Activated CD8-positive, alpha-beta memory T cell treated with anti-CD3 and anti-CD28 coated beads, Interleukin-2, amount 50 U/mL, for 1 hour (primary cell): ENCODE data around the gene MAPKBP1.

Experiments used
- DNase-seq: peaks from one replicate; pipeline ENCODE4 v3.0.0-alpha.2; 2020; ENCODE audit errors: extremely low read depth

MAPKBP1 gene

DNA sequence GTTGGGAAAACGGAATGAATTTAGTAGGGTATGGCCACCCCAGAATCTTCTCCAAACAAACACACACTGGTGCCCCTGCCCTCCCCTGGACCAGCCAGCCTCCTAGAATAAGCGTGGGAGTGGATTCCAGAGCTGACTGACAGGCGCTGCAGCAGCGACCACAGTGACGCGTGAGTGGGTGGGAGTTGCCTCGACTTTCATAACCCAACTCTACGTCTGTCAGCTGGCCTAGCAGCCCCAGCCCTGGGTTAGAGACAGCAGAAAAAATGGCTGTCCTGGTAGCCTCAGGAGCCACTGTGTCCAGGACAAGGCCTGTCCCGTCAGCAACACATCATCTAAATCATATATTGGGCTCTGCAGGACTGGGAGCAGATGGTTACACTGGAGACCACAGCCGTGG lies 74.3 kb downstream of the MAPKBP1 start:
- no peak for DNase-seq

DNA sequence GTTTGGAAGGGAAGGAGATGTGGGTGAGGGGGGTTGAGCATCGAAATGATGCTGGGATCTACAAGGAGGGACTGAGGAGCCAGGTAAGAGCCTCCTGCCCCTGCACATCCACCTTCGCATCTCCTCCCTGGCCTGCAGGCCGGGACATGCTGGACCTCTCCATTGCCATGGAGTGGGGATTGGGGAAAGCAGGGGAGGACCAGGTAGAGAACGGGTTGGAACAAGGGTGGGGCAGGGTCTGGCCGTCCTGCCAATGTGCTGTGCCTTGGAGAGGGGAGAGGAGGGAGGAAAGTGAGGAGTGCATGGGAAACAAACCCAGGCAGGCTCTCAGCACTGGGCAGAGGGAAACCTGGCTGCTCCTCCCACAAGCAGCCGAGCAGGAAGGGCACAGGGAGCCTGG lies 74.9 kb downstream of the MAPKBP1 start:
- DNase-seq, result no peak

DNA sequence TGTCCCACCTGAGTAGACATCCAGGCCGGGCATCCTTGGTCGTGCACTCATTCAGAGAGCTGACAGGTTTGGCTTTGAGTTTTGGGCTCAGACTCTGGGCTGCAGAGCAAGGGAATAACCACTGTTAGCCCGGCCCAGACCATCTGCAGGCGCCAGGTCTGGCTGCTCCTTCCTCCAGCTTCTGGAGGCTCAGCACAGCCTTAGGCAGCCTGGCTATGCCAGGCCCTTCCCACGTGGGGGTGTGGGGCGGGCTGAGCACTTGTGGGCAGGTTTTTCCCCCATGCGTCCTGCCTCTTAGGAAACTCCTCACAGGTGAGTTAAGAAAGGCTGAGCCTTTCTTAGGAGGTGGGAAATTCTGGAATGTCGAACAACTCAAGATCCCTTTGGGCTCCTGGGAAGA lies 75.6 kb downstream of the MAPKBP1 start:
- DNase-seq, result no peak

DNA sequence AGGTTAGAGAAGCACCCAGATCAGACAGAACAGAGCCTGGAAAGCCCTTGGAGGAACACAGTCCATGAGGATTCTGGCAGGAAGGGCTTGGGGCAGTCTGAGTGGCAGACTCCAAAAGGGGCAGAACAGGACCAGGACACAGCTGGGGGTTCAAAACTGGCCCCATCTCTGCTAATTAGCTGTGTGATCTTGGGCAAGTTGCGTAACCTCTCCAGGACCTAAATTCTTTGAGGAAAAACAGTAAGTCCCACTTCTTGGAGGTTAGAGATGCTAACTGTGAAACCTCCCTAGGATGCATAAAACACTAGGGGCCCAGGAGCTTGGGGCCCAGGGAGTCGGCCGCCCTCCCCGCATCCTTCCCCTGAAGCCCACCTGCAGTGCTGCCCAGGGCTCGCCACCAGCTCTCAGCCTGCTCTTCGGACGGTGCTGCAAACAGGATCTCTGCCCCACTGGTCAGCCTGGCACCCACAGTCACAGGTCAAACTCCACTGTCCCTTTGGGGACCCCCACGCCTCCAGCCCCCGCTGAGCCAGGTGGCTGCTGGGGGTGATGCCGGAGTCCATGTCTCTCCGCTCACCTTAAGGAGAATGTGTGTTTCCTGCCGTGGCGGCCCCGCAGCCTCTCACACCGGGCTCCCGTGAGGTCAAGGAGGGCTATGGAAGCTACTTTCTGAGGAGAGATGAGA lies 76.3 kb downstream of the MAPKBP1 start:
- no peak for DNase-seq

DNA sequence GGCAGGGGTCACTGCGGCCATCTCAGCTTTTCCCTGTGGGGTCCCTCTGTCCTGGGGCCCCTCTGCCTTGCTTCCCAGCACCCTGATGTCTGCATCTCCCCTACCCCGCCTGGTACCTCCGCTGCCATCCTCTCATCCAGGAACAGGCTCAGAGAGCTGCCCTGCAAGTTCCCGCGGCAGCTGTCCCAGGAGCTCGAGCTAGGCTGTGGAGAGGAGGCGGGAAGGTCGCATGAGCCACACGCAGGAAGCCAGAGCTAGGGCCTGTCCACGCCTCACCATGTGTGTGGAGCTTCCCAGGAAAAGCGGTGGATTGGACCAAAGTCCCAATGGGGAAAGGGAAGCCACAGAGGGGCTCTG lies 76.9 kb downstream of the MAPKBP1 start:
- no peak for DNase-seq

DNA sequence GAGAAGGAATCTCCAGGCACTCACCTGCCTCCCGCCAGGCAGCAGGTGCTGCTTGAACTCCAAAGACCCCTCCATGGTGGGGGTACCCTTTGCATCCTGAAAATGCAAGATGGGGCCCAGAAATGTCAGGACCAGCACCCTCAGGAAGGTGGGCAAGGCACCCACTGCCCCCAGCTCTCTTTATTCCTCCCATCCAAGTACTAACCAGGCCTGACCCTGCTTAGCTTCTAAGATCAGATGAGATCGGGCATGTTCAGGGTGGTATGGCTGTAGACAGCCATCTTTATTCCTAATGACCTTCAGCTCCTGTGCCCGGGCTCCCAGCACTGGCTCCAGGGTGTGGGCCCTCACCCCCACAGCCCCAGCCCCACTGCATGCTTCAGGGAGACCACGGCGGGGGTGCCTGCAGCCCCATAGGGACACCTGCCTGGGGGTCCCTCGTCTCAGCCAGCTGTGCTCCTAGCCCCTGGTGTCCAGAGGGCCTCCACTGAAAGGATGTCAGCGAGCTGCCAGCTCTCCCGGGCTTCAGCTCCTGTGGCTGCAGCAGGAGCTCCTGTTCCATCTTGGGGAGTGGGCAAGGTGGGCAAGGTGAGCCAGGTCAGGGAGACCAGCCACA lies 77.6 kb downstream of the MAPKBP1 start:
- DNase-seq, result no peak

DNA sequence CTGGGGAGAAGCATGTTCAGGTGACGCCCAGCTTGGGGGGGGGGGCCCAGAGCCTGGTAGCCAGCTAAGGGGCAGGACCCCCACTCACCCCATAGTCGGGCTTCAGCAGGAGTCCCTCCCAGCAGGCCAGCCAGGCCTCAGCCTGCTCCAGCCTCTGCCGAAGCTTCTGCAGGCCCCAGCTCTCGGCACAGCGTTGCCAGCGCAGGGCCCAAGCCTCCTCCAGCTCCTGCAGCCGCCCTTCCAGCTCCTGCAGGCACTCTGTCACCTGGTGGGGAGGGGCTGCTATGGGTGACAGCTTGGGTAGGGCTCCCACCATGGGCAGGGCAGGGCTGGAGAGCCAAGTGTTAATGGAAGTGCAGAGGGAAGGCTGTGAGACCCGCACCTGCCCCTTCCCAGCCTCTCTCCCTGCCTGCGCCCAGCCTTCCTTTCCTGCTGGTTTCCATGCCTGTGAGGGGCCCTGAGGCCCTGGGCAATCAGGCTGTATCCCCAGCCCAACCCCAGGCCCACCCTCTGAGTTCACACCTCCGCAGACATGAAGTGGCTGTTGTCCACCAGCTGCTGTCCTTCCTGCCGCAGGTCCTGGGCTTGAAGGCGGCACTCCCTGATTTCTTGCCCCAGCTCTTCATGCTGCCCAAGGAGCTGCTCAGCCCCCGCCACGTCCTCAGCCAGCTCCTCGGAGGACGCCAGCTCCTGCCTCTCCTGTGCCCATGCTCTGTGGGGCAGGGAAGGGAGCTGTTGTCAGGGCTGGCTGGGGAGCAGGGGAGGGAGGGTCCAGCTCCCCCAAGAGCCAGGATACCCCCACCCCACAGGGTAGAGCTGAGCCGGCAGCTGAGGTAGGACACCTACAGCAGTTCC lies 78.7 kb downstream of the MAPKBP1 start:
- no peak for DNase-seq

DNA sequence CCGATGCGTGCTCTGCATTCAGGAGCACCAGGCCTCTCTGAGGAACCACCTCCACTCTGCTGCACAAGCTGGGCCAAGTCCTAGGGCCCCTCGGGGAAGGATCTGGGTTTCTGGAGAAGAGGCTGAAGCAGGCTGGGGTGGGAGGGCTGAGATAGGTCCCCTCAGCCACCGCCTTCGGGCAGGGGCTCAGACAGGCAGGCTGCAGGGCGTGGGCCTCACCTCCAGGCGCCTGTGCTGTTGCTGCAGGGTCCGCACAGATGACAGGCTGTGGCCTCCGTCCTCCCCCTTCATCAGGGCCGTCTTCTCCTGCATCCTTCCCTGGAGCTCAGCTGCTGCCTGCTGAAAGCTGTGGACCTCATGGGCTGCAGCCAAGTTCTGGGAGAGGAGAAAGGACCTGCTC lies 79.5 kb downstream of the MAPKBP1 start:
- DNase-seq, result no peak

DNA sequence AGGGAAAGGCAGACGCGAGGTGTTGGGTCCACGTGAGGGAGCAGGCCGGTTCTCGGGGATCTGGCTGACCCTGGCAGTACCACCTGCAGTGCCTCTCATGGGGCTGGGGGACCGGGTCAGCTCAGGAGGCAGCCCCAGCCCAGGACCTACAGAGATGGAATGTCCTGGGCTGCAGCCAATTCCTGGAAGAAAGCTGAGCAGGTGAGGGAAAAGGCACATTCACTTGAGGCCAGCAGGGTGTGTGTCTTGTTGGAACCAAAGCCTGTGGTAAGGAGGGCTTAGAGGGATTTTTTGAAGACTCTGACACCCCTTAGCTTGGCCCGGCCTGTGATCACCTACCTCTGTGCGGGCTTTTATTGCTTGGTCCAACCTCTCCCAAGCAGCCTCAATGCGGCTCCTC lies 80.2 kb downstream of the MAPKBP1 start:
- no peak for DNase-seq

DNA sequence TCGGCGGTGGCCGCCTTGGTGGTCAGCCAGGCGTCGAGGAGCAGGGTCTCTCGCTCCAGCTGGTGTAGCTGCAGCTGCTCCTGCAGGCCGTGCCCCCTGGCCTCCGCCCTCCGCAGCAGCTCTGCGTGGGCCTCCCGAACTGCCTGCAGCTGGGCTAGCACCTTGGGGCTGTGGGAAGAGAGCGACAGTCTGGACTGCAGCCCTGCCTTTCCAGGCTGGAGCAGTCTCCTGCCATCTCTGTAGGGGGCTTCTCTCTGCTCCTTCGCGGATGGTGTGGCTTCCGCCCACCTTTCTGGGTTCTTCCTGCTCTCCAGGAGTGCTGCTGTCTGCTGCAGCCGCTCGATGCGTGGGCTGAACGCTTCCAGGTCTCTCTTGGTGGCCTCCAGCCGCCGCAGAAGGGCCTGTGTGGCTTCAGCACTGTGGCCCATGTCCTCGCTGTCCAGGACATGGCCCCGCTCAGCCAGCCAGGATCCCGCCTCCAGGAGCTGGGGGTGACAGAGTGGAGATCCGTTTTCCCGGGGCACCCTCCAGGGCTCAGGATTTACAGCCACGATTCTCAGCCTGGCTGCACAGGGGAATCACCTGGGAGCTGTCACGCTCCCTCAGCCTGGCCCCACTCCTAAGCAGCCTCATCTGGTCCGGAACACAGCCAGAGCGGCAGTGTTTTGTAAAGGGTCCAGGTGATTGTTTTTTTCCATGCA lies 81.1 kb downstream of the MAPKBP1 start:
- DNase-seq, result no peak

DNA sequence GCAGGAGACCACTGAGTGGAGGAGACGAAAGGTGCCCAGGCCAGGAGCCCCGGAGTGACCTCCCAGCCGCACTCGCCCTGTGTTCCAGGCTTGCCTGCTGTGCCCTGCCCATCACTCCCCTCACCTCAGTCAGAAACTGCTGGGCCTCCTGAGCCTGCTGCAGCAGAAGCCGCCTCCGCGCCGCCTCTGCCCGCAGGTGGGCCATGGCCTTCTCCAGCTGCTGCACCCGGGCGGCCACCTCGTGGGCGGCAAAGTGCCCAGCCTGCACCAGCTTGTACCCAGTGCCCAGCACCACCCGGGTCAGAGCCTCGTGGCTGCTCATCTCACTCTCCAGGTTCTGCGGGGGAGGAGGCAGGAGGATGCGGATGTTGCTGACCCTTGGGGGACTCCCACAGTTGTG lies 82.0 kb downstream of the MAPKBP1 start:
- DNase-seq, result no peak

DNA sequence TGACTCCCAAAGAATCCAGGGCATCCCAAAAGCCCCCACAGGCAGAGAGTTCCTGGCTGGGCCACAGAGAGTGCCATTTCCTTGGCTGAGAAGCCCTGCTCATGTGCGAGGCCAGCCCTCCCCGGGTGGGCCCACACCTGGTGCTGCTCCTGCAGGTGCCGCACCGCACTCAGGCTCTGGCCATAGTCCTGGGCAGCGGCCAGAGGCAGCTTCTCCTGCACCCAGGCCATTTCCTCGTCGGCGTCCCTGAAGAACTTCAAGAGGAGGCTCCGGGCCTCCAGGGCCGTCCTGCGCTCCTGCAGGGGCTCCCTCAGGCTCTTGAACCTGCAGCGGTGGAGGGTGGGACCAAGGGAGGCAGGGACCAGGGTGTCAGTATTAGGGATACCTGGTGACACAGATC lies 82.4 kb downstream of the MAPKBP1 start:
- DNase-seq, result no peak

DNA sequence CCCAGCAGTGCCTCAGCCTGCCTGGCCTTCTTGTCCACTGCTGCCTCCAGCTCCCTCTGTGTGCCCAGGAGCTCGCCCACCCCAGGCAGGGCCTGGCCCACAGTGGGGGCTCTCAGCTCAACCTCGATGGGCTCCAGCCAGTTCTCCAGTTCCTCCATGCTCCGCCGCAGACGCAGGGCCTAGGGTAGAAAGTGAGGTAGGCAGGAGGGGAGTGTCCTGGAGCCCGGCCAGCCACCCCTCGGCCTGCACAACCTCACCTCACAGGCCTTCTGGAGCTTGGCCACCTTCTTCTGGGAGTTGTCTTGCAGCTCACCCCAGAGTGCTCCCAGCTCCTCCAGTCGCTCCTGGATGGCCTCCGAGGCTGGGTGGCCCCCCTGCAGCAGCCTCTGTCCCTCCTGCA lies 83.0 kb downstream of the MAPKBP1 start:
- DNase-seq, result no peak

DNA sequence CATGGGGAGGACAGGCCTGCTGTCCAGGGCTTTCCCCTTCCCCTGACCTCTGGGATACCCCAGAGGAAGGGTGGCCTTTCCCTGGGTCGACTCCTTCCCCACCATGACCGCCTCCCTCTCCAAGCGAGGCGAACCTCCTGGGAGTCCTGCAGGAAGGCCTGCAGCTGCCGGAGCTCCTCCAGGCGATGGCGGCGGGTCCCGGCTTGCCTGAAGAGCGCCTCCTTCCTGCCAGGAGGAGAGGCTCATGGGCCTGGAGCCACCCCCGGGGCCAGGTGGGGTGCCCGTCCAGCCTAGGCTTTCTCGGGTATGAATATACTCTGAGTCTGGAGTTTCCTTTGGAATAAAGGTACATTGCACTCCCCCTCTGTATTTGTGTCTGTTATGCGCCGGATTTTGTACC lies 84.5 kb downstream of the MAPKBP1 start:
- DNase-seq, result no peak

DNA sequence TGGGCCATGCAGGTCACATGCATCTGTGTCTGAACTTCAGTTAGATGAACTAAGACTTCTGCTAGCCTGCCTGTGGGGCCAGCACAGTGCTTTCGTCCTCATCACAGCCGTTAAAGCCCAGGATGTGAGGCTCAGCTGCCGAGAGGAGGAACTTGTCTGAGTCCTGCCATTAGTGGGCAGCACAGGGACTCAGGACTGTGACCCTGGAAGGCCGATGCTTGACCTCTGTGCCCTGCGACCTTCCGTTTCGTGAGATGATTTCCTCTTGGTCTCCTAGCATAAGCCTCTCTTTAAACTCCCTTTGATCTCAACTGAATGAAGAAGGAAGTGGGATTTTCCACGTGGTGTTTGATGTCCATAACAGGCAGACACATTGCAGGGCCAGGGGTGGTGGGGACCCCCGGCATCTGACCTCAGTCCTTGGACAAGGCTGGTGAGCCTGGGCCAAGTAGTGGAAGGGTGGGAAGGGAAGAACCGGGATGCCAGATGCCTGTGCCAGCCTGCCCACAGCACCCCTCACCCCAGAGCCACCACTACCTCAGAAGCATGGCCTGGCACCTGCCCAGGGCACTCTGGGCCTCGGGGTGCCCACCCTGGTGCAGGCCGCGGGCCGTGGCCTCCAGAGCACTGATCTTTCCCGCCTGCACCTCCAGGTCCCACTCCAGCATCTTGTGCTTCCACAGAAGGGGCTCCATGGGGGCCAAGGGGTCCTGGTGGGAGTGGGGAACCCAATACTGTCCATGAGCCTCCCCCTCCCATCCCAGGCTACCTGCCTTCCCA lies 86.0 kb downstream of the MAPKBP1 start:
- DNase-seq, result no peak

DNA sequence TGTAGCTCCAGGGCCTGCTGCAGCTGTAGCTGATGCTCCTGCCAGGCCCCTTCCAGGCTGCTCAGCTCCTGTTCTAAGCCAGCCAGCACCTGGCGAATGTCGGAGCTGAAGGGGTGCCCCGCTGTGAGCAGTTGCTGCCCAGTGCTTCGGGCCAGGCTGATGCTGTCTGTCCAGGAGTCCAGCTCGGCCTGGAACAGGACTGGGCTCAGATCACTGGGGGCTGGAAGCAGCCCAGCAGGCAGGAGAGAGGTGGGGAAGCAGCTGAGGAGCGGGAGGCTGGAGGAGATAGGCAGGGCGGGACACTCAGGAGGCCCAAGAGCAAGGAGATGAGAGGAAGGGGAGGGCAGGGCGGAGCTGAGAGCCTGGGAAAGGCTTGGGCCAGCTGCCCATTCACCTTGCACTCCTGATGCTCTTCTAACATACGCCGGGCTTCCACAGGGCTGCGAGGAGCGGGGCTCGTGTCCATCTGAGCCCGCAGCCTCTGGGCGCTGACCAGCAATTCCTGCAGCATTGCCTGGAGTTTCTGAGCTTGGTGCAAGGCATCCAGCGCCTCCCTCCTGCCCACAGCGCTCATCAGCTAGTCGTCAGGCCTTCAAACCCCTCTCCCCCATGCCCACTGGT lies 87.6 kb downstream of the MAPKBP1 start:
- no peak for DNase-seq

DNA sequence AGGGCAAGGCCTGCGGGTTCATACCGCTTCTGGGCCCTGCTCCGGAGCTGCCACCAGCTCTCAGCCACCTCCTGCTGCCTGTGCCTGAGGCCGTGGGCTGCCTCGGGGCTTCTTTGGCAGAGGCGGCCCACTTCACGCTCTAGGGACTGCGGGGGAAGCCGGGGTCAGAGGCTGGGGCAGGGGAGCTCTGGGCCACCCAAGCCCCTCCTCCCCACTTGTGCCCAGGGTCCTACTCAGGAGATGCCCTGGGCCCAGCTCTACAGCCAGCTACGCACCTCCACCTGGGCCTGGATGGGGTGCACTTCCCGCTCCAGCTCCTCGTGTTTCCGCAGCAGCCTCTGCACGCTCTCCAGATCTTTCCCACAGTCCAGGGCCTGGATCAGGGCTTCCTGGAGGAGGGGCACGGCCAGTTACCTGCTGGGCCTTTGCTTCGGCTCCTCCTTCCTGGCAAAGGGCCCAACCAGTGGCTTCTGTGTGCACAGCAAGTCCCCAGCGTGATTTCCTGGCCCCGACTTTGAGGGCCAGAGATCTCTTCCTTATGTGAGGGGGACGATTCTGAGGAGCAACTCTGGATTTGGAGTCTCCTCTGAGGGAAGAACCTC lies 88.3 kb downstream of the MAPKBP1 start:
- DNase-seq, result no peak

DNA sequence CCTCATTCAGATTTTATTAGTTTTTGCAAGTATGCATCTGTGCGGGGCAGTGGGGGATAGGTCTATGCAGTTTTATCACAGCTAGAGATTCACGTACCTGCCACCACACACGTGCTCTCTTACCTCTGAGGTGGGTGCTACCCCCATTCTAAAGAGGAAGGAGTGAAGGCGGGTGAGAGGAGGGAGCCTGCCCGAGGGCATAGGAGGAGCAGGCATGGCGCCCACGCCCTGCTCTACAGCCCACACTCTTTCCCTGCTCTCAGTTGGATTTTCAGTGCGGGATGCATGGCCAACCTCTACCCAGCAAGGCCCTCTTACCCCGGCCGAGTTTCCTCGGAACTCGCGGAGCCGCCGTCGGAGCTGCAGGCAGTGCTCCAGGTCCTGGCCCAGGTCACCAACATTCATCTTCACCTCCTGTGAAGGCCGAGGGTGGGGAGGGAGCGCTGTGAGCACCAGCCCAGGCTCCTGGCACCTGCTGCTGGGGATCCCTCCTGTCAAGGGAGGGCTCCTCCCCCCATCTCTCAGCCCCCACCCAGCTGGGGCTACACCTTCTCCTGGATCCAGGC lies 91.3 kb downstream of the MAPKBP1 start:
- DNase-seq, result no peak

DNA sequence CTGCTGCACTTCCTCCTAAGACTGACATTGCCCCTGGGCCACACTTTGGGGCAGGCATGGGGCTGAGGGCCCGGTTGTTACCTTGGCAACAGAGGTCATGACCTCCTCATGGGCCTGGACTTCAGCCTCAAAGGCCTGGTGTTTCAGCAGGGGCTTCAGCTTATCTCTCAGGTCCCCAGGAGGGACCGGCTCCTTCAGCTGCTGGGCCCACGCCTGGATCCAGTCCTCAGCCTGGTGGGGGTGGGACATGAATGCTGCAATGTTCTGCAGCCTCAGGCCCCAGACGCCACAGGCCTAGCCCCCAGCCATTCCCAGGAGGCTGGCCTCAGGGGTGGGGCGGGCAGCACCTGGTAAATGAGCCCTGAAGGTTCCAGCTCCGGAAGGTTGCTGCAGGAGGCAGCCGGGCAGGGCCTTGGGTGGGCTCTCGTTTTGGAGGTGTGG lies 92.0 kb downstream of the MAPKBP1 start:
- DNase-seq, result no peak

DNA sequence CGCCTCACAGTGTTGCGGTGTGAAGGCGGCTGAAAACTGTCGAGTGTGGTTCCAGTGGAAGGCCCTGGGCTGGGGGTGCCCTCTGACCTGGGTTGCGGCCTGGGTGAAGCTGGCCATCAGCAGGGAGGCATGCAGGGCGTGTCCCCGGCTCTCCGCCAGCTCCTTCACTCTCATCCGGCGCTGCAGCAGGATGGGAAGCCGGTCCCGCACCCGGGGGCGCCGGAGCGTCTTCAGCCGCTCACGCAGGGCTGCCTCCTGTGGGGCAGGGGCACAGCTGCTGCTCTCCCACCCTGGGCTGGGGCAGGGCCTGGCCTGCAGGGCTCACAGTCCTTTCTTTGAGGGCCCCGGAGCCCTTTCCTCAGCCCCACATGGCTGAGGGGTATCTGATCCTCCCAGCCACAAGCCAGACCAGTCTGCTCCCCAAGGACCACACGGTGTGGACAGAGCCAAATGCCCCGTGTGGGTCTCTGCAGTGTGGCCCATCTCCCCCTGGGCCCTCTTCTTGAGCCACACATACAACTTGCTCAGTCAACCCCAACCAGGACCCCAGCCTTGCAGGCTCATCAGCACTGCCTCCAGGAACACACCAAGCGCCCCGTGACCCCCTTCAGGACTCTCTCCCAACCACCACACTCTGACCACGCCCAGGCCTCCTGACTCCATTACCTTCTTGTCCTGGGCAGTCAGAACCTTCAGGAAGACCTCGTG lies 92.7 kb downstream of the MAPKBP1 start:
- DNase-seq, result no peak
